Thyroid gland (tissue), 4 donors: ENCODE measurements around the gene RPS19BP1. TPM values are rescaled to one million over a fixed set of nuclear protein-coding genes. Genes with fewer than 3 reads are reported as not detected.

Experiments
- DNase-seq, 2 donors: peaks; one replicate each; pipeline ENCODE4 v3.0.0-alpha.2; 2019
- H3K27ac ChIP-seq, 3 donors: fragments of 200-600 bp; sonication (generic); 1 replicate in 2 of 3; 2 replicates in 1 of 3; pipeline ENCODE4 v1.5.1; 2016 to 2019; ENCODE audit warnings: mild to moderate bottlenecking in 1 of 3, moderate library complexity in 1 of 3
- H3K27me3 ChIP-seq: fragments of 200-600 bp; sonication (generic); one replicate; pipeline ENCODE4 v1.5.1; 2019
- H3K36me3 ChIP-seq, 2 donors: fragments of 200-600 bp; sonication (generic); one replicate each; pipeline ENCODE4 v1.5.1; 2016 to 2019
- H3K4me1 ChIP-seq, 2 donors: fragments of 200-600 bp; sonication (generic); one replicate each; pipeline ENCODE4 v1.5.1; 2017 to 2019
- H3K4me3 ChIP-seq, 3 donors: fragments of 200-600 bp; sonication (generic); replicated peaks in 1 of 3; 1 replicate in 2 of 3; 2 replicates in 1 of 3; pipeline ENCODE4 v1.5.1; 2016; ENCODE audit warnings: mild to moderate bottlenecking in 1 of 3
- H3K9me3 ChIP-seq: fragments of 200-600 bp; sonication (generic); one replicate; pipeline ENCODE4 v1.5.1; 2017
- POLR2A ChIP-seq, 2 donors: fragments of 450-650 bp; IDR thresholded peaks; one replicate each; pipeline ENCODE4 v1.6.1; 2017; ENCODE audit warnings: antibody characterized with exemption in 2 of 2, mild to moderate bottlenecking in 2 of 2, moderate library complexity in 1 of 2
- WGBS, 2 donors: methylation state at CpG; one replicate each; pipeline ENCODE4 v1.1.5; 2017; 5-methylcytosine and 5-hydroxymethylcytosine counted together
- intact Hi-C: fragments of 100-400 bp; cut with DNase I; formaldehyde crosslinking; loops from one replicate; pipeline ENCODE4 v1.15.1; 2023
- total RNA-seq, 4 donors: library from RNA; depleted of rRNA; stranded (reverse); fragments of >200 nt; gene quantifications; one replicate each; pipeline ENCODE4 v1.2.3, GENCODE V29; 2016
- TF ChIP-seq, protein P1 (sequence below), 6 experiments: fragments of 200-600 bp in 3 of 6; fragments of 450-650 bp in 3 of 6; sonication (generic) in 3 of 6; IDR thresholded peaks; one replicate each; pipeline ENCODE4 v1.5.1; 2016 to 2019; ENCODE audit warnings: antibody characterized with exemption in 6 of 6, mild to moderate bottlenecking in 2 of 6, inconsistent platforms in 1 of 6, moderate library complexity in 1 of 6

Gene RPS19BP1
- total RNA-seq, 4 donors from 2014 or later, result 120 to 243 (median 171) TPM

DNA sequence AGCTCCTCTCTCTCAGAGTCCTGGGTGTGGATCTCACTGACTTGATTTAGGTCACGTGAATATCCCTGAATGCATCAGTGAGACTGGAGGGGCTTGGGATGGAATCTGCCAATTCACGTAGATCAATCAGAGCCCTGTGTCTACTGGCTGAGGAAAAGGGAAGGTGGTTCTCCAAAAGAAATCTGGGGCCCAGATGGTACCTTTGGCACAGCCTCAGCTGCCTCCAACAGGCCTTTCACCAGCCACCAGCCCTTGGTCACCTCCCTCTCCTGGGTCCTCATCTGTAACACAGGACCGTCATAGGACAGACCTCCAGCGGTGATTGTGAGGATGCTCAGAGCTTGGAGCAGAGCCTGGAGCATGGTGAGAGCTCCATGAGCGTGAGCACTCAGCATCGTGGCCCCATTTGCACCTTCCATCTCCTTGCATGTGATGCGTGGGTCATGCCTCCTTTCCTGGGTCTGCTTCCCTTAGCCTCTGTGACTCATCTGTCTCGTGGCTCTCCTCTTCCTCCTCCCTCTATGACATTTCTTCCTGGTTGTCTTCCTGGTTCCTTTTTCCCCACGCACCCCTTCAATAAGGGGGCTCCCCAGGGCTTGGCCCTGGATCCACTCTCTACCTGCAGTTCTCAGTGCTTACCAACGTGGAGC, 38.0 kb downstream of the RPS19BP1 start:
- H3K9me3 ChIP-seq, result no peaks in the 10 kb centered on the region
- no peaks in the 10 kb centered on the region for H3K4me1 ChIP-seq
- TF ChIP-seq, protein P1, sequence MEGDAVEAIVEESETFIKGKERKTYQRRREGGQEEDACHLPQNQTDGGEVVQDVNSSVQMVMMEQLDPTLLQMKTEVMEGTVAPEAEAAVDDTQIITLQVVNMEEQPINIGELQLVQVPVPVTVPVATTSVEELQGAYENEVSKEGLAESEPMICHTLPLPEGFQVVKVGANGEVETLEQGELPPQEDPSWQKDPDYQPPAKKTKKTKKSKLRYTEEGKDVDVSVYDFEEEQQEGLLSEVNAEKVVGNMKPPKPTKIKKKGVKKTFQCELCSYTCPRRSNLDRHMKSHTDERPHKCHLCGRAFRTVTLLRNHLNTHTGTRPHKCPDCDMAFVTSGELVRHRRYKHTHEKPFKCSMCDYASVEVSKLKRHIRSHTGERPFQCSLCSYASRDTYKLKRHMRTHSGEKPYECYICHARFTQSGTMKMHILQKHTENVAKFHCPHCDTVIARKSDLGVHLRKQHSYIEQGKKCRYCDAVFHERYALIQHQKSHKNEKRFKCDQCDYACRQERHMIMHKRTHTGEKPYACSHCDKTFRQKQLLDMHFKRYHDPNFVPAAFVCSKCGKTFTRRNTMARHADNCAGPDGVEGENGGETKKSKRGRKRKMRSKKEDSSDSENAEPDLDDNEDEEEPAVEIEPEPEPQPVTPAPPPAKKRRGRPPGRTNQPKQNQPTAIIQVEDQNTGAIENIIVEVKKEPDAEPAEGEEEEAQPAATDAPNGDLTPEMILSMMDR (IDR thresholded peaks at IDR 0.05), result no peak
- no peak for TF ChIP-seq POLR2A (IDR thresholded peaks at IDR 0.05)
- H3K4me3 ChIP-seq, result no peak overlapping the region
- no peaks in the 10 kb centered on the region for H3K27me3 ChIP-seq
- H3K27ac ChIP-seq, result no peak overlapping the region
- 65 to 81% methylated on average over 10 of the region's 10 CpGs for WGBS, 2 donors
- intact Hi-C loops, result loop anchor here (5.0 kb wide), 1 partner anchor 33 kb away; no protein-coding TSS in a partner anchor
- no peak for DNase-seq
- no peaks in the 10 kb centered on the region for H3K36me3 ChIP-seq

DNA sequence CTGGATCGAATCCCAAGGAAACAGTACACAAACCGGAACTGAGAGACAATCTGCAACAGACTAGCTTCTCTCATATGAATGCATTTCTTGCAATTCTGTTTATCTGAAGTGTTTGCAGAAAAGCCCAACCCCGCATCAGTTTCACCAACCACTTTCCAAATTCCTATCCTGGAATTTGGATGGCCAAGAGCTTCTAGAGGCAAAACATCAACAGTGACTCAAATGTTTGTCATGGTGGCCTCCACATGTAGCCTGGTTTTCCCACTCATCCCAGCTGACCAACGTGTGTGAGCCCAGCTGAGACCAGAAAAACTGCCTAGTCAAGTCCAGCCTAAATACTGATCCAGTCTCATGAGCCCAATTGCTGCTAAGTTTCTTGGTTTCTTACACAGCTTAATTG, 38.8 kb downstream of the RPS19BP1 start:
- intact Hi-C loops, result loop anchor here (5.0 kb wide), 1 partner anchor 34 kb away; no protein-coding TSS in a partner anchor
- no peak overlapping the region for H3K27ac ChIP-seq

DNA sequence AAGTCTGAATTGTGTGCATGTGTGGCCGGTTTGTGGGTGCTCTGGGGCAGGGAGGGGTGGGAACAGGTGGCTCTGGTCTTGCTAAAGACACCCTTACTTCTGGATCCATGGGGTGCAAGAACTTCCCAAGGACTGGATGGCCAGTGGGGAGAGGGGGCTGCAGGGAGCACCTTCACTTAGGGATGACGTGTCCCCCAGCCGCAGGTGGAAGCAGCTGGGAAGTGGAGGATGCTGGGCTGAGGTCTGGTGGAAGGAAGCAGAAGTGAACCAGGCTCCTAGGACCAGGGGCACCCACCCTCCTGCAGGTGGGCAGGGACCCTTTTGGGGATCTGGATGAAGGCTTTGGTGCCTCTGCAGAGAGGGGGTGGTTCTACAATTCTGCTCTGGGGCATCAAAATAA, 40.4 kb downstream of the RPS19BP1 start:
- TF ChIP-seq POLR2A (IDR thresholded peaks at IDR 0.05), result no peak
- TF ChIP-seq, protein P1 (IDR thresholded peaks at IDR 0.05), result no peak
- WGBS, 2 donors, result 79 to 85% methylated on average over 3 of the region's 3 CpGs
- intact Hi-C loops, result loop anchor here (5.0 kb wide), 1 partner anchor 35 kb away; no protein-coding TSS in a partner anchor
- no peak overlapping the region for H3K4me3 ChIP-seq
- H3K4me1 ChIP-seq, result no peaks in the 10 kb centered on the region
- no peaks in the 10 kb centered on the region for H3K36me3 ChIP-seq
- H3K27me3 ChIP-seq, result no peaks in the 10 kb centered on the region
- H3K27ac ChIP-seq, result no peak overlapping the region
- no peak for DNase-seq
- no peaks in the 10 kb centered on the region for H3K9me3 ChIP-seq

More for the DNA sequence above, 38.8 kb downstream of the RPS19BP1 start:
- Histone ChIP-seq H3K4me3 (no peak overlapping the region), H3K9me3 (no peaks in the 10 kb centered on the region), H3K36me3 (no peaks in the 10 kb centered on the region), H3K27me3 (no peaks in the 10 kb centered on the region), H3K4me1 (no peaks in the 10 kb centered on the region)
- TF ChIP-seq, protein P1 (IDR thresholded peaks at IDR 0.05), result no peak
- no peak for TF ChIP-seq POLR2A (IDR thresholded peaks at IDR 0.05)
- 57 to 59% methylated on average over 4 of the region's 4 CpGs for WGBS, 2 donors
- no peak for DNase-seq

DNA sequence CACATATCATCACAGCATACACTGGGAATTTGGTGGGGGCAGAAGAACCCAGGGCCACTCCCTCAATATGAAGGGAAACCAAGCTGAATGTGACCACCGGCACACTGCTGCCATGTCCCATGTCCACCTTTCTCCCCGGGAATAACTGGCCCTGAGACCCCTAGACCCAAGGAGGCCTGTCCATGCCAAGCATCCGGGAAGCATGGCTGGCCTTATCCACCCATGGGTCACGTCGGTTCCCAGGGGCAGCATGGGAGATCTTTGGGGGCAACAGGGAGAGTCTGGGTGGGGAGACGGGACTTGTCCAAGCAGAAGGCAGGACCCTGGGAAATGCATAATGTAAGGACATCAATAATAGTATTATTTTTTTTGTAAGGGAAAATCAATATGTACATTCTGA, 40.9 kb downstream of the RPS19BP1 start:
- intact Hi-C loops, result loop anchor here (5.0 kb wide), 1 partner anchor 36 kb away; no protein-coding TSS in a partner anchor
- WGBS, 2 donors, result 90 to 91% methylated on average over 6 of the region's 6 CpGs
- Histone ChIP-seq H3K27ac (no peak overlapping the region), H3K36me3 (no peaks in the 10 kb centered on the region), H3K9me3 (no peaks in the 10 kb centered on the region), H3K27me3 (no peaks in the 10 kb centered on the region), H3K4me1 (no peaks in the 10 kb centered on the region), H3K4me3 (no peak overlapping the region)
- no peak for TF ChIP-seq POLR2A (IDR thresholded peaks at IDR 0.05)
- TF ChIP-seq, protein P1 (IDR thresholded peaks at IDR 0.05), result no peak
- DNase-seq, result no peak

DNA sequence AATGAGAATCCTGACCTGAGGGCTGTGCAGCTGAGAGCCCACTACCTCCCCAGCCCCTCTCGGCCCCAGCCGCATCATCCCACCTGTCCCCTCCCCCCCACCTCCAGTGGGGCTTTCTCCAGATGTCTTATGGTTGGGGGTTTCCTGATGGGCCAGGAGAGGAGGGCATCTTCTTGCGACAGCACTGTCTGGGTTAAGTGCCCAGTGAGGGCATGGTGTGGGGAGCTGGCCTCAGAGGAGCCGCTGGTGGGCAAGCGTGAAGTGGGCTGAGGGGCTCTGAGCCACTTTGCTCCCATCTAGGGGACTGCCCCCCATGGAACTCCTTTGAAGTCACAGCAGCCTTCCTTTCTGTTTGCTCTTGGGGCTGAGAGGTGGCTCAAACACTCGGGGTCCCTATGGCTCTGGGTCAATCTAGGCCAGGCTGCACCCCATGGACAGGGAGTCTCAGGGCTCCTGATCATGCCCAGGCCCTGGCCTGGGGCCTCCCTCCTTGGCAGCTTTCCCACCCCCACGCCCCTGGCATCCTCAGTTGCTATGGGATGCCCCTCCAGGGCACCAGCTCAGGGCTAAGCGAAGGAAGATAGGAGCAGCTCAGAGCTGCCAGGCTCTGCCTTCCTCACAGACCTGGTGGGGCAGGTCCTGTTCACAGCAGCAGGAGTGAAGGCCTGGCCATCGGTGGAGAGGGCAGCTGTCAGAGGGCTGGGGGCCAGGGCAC, 41.4 kb downstream of the RPS19BP1 start:
- Histone ChIP-seq H3K27ac (no peak overlapping the region), H3K9me3 (no peaks in the 10 kb centered on the region), H3K36me3 (no peaks in the 10 kb centered on the region), H3K4me1 (no peaks in the 10 kb centered on the region), H3K27me3 (no peaks in the 10 kb centered on the region), H3K4me3 (no peak overlapping the region)
- intact Hi-C loops, result loop anchor here (5.0 kb wide), 1 partner anchor 36 kb away; no protein-coding TSS in a partner anchor
- WGBS, 2 donors, result 69 to 90% methylated on average over 2 to 7 of the region's 9 CpGs
- no peak for TF ChIP-seq POLR2A (IDR thresholded peaks at IDR 0.05)
- TF ChIP-seq, protein P1 (IDR thresholded peaks at IDR 0.05), result no peak
- DNase-seq, result no peak
